AG09309 (cell line): ENCODE results near the gene PTPRG.

ENCODE experiments used
- DNase-seq: peaks from one replicate; pipeline ENCODE4 v3.0.0-alpha.2; 2010; ENCODE audit warnings: low read depth
- H3K4me3 ChIP-seq: 2 replicates; pipeline ENCODE4 v1.5.1; 2011; ENCODE audit warnings: mild to moderate bottlenecking, low read depth, low read length, moderate library complexity; ENCODE audit not compliant: control insufficient read depth
- CTCF ChIP-seq: IDR thresholded peaks from 2 replicates; pipeline ENCODE4 v1.5.1; 2011; ENCODE audit warnings: mild to moderate bottlenecking, low read depth, low read length, inconsistent platforms; ENCODE audit not compliant: insufficient read depth, control insufficient read depth; ENCODE audit errors: missing control alignments

Gene PTPRG

GRCh38 chr3:62187022-62187431 lies 625.7 kb downstream of the PTPRG start:
- peak; percentile 52 for TF ChIP-seq CTCF
- H3K4me3 ChIP-seq: no peak overlapping the region
- DNase-seq: no peak

GRCh38 chr3:62188681-62189375 lies 627.5 kb downstream of the PTPRG start:
- peak; percentile 37 for DNase-seq
- no peak overlapping the region; the same call in 1 of the 2 replicates for H3K4me3 ChIP-seq
- peak; percentile 82 for TF ChIP-seq CTCF

GRCh38 chr3:62189376-62189698 lies 628.0 kb downstream of the PTPRG start:
- no peak for TF ChIP-seq CTCF
- DNase-seq: no peak

GRCh38 chr3:62192891-62193290 lies 631.5 kb downstream of the PTPRG start:
- DNase-seq: no peak
- H3K4me3 ChIP-seq: no peak overlapping the region
- TF ChIP-seq CTCF: no peak

More at GRCh38 chr3:62189376-62189698, 628.0 kb downstream of the PTPRG start:
- no peak overlapping the region for H3K4me3 ChIP-seq

GRCh38 chr3:62193586-62194345 lies 632.4 kb downstream of the PTPRG start:
- no peak for TF ChIP-seq CTCF
- H3K4me3 ChIP-seq: no peak overlapping the region
- no peak for DNase-seq

GRCh38 chr3:62197350-62198012 lies 636.1 kb downstream of the PTPRG start:
- no peak for TF ChIP-seq CTCF
- no peak overlapping the region for H3K4me3 ChIP-seq
- DNase-seq: no peak
